Body of pancreas (tissue), 4 donors: ENCODE measurements around the gene KCND2. TPM values are rescaled to one million over a fixed set of nuclear protein-coding genes. Genes with fewer than 3 reads are reported as not detected.

Source experiments
- ATAC-seq: fragments of 150-250 bp; one replicate; pipeline ENCODE4 v1.9.1; 2016
- DNase-seq, 4 donors: peaks; one replicate each; pipeline ENCODE4 v3.0.0-alpha.2; 2019
- H3K27ac ChIP-seq, 4 donors: fragments of 200-600 bp; sonication (generic); 1 replicate in 3 of 4; 2 replicates in 1 of 4; pipeline versions ENCODE4 v1.5.1 to v1.6.1; 2016 to 2019; ENCODE audit warnings: mild to moderate bottlenecking in 1 of 4, mixed read lengths in 1 of 4, moderate library complexity in 1 of 4
- H3K27me3 ChIP-seq, 2 donors: fragments of 200-600 bp; sonication (generic); one replicate each; pipeline ENCODE4 v1.6.0; 2016; ENCODE audit warnings: mild to moderate bottlenecking in 1 of 2
- H3K36me3 ChIP-seq, 2 donors: fragments of 200-600 bp; sonication (generic); replicated peaks in 1 of 2; 2 replicates each; pipeline ENCODE4 v1.5.1; 2016; ENCODE audit warnings: low read depth in 2 of 2; ENCODE audit not compliant: insufficient read depth in 1 of 2
- H3K4me1 ChIP-seq: fragments of 200-600 bp; sonication (generic); one replicate; pipeline ENCODE4 v1.6.0; 2016
- H3K4me3 ChIP-seq, 2 donors: fragments of 200-600 bp; sonication (generic); 1 replicate in 1 of 2; 2 replicates in 1 of 2; pipeline ENCODE4 v1.5.1; 2016 to 2019
- H3K9me3 ChIP-seq, 3 donors: fragments of 200-600 bp; sonication (generic); 1 replicate in 2 of 3; 2 replicates in 1 of 3; pipeline ENCODE4 v1.5.1; 2016
- CTCF ChIP-seq, 7 experiments: fragments of 450-650 bp in 4 of 7; fragments of 200-600 bp in 3 of 7; sonication (generic) in 3 of 7; IDR thresholded peaks; one replicate each; pipeline ENCODE4 v1.5.1; 2016 to 2019; ENCODE audit warnings: antibody characterized with exemption in 7 of 7
- POLR2A ChIP-seq, 3 donors: fragments of 450-650 bp; IDR thresholded peaks; one replicate each; pipeline ENCODE4 v1.6.1; 2016; ENCODE audit warnings: antibody characterized with exemption in 3 of 3, mild to moderate bottlenecking in 2 of 3
- WGBS, 2 donors: methylation state at CpG; one replicate each; pipeline ENCODE4 v1.1.5; 2017; 5-methylcytosine and 5-hydroxymethylcytosine counted together
- intact Hi-C: fragments of 100-400 bp; cut with DNase I; formaldehyde crosslinking; loops from one replicate; pipeline ENCODE4 v1.15.1; 2023
- total RNA-seq, 2 donors: library from RNA; depleted of rRNA; stranded (reverse); fragments of >200 nt; gene quantifications; one replicate each; pipeline ENCODE4 v1.1.0, GENCODE V29; 2016

KCND2 gene
- total RNA-seq, 2 donors from 2014 or later: 0.52 to 0.66 TPM

- no peak overlapping the region for H3K27ac ChIP-seq
- 53 to 58% methylated on average over 3 of the region's 3 CpGs for WGBS, 2 donors
- no peaks in the 10 kb centered on the region for H3K9me3 ChIP-seq
- no peak overlapping the region for H3K4me3 ChIP-seq
- H3K36me3 ChIP-seq: no peaks in the 10 kb centered on the region
- ATAC-seq (no peak), DNase-seq (no peak)
- intact Hi-C loops: loop anchor here (10.0 kb wide), 1 partner anchor 344 kb away; no protein-coding TSS in a partner anchor
- no peak for TF ChIP-seq CTCF (IDR thresholded peaks at IDR 0.05)
- no peaks in the 10 kb centered on the region for H3K27me3 ChIP-seq
- H3K4me1 ChIP-seq: peaks cover 2% of the 10 kb centered on the region
Measured at GRCh38 chr7:120278773-120279172, 5.8 kb downstream of the KCND2 start.

- H3K27ac ChIP-seq: no peak overlapping the region
- 63 to 69% methylated on average over 3 of the region's 3 CpGs for WGBS, 2 donors
- DNase-seq (no peak), ATAC-seq (no peak)
- no peaks in the 10 kb centered on the region for H3K9me3 ChIP-seq
- H3K4me1 ChIP-seq: no peaks in the 10 kb centered on the region
- intact Hi-C loops: no loop called here
- no peak for TF ChIP-seq CTCF (IDR thresholded peaks at IDR 0.05)
- TF ChIP-seq POLR2A (IDR thresholded peaks at IDR 0.05): no peak
- H3K36me3 ChIP-seq: no peaks in the 10 kb centered on the region
- H3K27me3 ChIP-seq: no peaks in the 10 kb centered on the region
- no peak overlapping the region for H3K4me3 ChIP-seq
Measured at GRCh38 chr7:120280743-120281142, 7.8 kb downstream of the KCND2 start.

- intact Hi-C loops: no loop called here
- H3K4me1 ChIP-seq: no peaks in the 10 kb centered on the region
- H3K27ac ChIP-seq: no peak overlapping the region
- H3K36me3 ChIP-seq: no peaks in the 10 kb centered on the region
- no peak for DNase-seq
- no peaks in the 10 kb centered on the region for H3K9me3 ChIP-seq
- H3K27me3 ChIP-seq: no peaks in the 10 kb centered on the region
- no peak for TF ChIP-seq CTCF (IDR thresholded peaks at IDR 0.05)
- TF ChIP-seq POLR2A (IDR thresholded peaks at IDR 0.05): no peak
- H3K4me3 ChIP-seq: no peak overlapping the region
- ATAC-seq: no peak
Measured at GRCh38 chr7:120293027-120293426, 20.1 kb downstream of the KCND2 start.

- TF ChIP-seq CTCF (IDR thresholded peaks at IDR 0.05) (no peak), POLR2A (IDR thresholded peaks at IDR 0.05) (no peak)
Measured at GRCh38 chr7:120302190-120302589, 29.2 kb downstream of the KCND2 start.

GRCh38 chr7:120303105-120303504 is 30.1 kb downstream of the KCND2 start:
- H3K4me3 ChIP-seq: no peak overlapping the region
- H3K9me3 ChIP-seq: no peaks in the 10 kb centered on the region
- no peaks in the 10 kb centered on the region for H3K4me1 ChIP-seq
- no peaks in the 10 kb centered on the region for H3K36me3 ChIP-seq
- DNase-seq (no peak), ATAC-seq (no peak)
- intact Hi-C loops: no loop called here
- no peak overlapping the region for H3K27ac ChIP-seq
- H3K27me3 ChIP-seq: no peaks in the 10 kb centered on the region
- no peak for TF ChIP-seq CTCF (IDR thresholded peaks at IDR 0.05)
- no peak for TF ChIP-seq POLR2A (IDR thresholded peaks at IDR 0.05)

More at GRCh38 chr7:120302190-120302589, 29.2 kb downstream of the KCND2 start:
- Histone ChIP-seq H3K9me3 (no peaks in the 10 kb centered on the region), H3K27me3 (no peaks in the 10 kb centered on the region), H3K4me1 (no peaks in the 10 kb centered on the region), H3K4me3 (no peak overlapping the region), H3K27ac (no peak overlapping the region), H3K36me3 (no peaks in the 10 kb centered on the region)
- WGBS, 2 donors: 81 to 83% methylated on average over 7 of the region's 7 CpGs
- intact Hi-C loops: no loop called here
- ATAC-seq: no peak
- no peak for DNase-seq
